ENCODE data around the gene S1PR1. TPM values are rescaled to one million over a fixed set of nuclear protein-coding genes. Genes with fewer than 3 reads are reported as not detected.
"Not testable (repeated sequence)": the region's sequence is repeated elsewhere in the genome, so short reads cannot be mapped to it uniquely, and the experiment has no call there.

S1PR1 gene
- total RNA-seq, 1 donor from 2014 or later = 0.26 TPM

DNA sequence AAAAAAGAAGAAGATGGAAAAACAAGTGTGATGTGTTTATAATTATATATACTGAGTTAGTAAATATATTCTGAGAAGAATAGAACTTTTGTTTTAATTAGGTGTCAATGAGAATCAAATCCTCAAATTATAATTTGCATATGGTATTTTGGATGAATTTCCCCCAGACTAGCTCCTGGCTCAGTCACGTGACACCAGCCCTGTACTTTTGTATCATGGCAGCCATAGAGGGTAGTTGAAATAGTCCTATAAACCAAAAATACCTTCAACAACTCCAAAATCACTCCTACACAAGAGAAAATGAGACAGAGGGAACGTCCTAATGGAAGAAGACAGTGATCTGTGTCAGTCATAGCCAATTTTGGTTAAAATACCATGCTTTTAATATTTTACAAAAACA lies 9.0 kb upstream of the S1PR1 start:
- TF ChIP-seq, protein P1, sequence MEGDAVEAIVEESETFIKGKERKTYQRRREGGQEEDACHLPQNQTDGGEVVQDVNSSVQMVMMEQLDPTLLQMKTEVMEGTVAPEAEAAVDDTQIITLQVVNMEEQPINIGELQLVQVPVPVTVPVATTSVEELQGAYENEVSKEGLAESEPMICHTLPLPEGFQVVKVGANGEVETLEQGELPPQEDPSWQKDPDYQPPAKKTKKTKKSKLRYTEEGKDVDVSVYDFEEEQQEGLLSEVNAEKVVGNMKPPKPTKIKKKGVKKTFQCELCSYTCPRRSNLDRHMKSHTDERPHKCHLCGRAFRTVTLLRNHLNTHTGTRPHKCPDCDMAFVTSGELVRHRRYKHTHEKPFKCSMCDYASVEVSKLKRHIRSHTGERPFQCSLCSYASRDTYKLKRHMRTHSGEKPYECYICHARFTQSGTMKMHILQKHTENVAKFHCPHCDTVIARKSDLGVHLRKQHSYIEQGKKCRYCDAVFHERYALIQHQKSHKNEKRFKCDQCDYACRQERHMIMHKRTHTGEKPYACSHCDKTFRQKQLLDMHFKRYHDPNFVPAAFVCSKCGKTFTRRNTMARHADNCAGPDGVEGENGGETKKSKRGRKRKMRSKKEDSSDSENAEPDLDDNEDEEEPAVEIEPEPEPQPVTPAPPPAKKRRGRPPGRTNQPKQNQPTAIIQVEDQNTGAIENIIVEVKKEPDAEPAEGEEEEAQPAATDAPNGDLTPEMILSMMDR (IDR thresholded peaks at IDR 0.05; ENCODE audit: insufficient read depth, low read length, severe bottlenecking) = no peak
- FAIRE-seq = no peak
- H3K36me3 ChIP-seq (ENCODE audit: control insufficient read depth, insufficient read depth, low read length) = no peaks in the 10 kb centered on the region
- no peaks in the 10 kb centered on the region for H3K27me3 ChIP-seq (ENCODE audit: control insufficient read depth, insufficient read depth, low read length)
- DNase-seq (ENCODE audit: low read depth) = no peak
- no peak overlapping the region for H3K4me3 ChIP-seq (ENCODE audit: low read depth, low read length)

DNA sequence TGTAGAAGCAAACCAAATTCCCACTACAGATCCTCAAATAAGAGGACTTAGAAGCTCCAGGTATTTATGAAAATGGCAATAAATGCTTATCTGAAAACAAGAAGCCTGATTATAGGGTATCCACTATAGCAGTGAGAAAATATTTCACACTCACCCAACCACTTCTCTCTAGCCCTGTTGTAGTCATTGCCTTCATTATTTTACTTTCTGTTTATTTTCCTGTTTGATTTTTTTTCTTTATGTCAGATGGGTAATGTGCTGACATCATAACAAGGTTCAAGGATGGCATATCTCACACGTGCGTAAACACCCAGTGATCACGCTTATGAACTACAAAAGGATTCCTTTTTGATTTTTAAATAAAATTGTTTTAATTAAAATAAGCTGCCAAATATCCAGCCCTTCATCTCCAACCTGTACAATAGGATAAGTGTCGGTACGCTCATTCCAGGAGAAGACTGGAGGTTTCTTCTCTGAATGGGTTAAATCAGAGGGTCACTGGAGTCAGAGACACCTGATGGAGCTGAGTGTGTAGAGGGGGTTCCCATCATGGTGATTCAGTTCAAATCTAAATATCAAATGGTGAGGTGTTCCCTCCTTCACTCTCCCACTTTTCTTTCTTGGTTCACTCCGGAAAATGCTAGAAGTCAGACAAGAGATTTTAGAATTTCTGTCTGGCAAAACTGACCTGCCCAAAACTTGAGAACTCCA lies 8.2 kb upstream of the S1PR1 start:
- H3K4me3 ChIP-seq (ENCODE audit: low read depth, low read length) = no peak overlapping the region
- TF ChIP-seq, protein P1 (IDR thresholded peaks at IDR 0.05; ENCODE audit: insufficient read depth, low read length, severe bottlenecking) = no peak
- FAIRE-seq (no peak), DNase-seq (ENCODE audit: low read depth) (no peak)
- no peaks in the 10 kb centered on the region for H3K36me3 ChIP-seq (ENCODE audit: control insufficient read depth, insufficient read depth, low read length)
- H3K27me3 ChIP-seq (ENCODE audit: control insufficient read depth, insufficient read depth, low read length) = no peaks in the 10 kb centered on the region

DNA sequence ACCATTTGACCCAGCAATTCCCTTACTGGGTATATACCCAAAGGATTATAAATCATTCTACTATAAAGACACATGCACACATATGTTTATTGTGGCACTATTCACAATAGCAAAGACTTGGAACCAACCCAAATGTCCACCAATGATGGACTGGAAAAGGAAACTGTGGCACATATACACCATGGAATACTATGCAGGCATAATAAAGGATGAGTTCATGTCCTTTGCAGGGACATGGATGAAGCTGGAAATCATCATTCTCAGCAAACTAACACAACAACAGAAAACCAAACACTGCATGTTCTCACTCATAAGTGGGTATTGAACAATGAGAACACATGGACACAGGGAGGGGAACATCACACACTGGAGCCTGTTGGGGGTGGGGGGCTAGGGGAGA lies 4.6 kb upstream of the S1PR1 start:
- not testable (repeated sequence) for FAIRE-seq; DNase-seq (ENCODE audit: low read depth); H3K36me3 ChIP-seq (ENCODE audit: control insufficient read depth, insufficient read depth, low read length); H3K27me3 ChIP-seq (ENCODE audit: control insufficient read depth, insufficient read depth, low read length); H3K4me3 ChIP-seq (ENCODE audit: low read depth, low read length)

DNA sequence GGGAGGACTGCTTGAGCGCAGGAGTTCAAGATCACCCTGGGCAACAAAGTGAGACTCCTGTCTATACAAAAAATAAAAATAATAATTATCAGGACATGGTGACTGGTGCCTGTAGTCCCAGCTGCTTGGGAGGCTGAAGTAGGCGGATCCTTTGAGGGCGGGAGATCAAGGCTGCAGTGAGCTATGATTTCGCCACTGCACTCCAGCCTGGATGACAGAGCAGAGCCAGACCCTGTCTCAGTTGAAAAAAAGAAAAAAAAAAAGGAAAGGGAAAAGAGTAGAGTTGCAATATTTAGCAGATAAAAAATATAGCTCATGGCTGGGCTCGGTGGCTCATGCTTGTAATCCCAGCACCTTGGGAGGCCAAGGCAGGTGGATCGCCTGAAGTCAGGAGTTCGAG lies 3.3 kb upstream of the S1PR1 start:
- DNase-seq (ENCODE audit: low read depth) (no peak), FAIRE-seq (no peak)
- no peaks in the 10 kb centered on the region for H3K36me3 ChIP-seq (ENCODE audit: control insufficient read depth, insufficient read depth, low read length)
- no peak overlapping the region for H3K4me3 ChIP-seq (ENCODE audit: low read depth, low read length)
- H3K27me3 ChIP-seq (ENCODE audit: control insufficient read depth, insufficient read depth, low read length) = peaks cover 2% of the 10 kb centered on the region
- TF ChIP-seq, protein P1 (IDR thresholded peaks at IDR 0.05; ENCODE audit: insufficient read depth, low read length, severe bottlenecking) = no peak

- FAIRE-seq = no peak
- TF ChIP-seq, protein P1 (IDR thresholded peaks at IDR 0.05; ENCODE audit: insufficient read depth, low read length, severe bottlenecking) = no peak
- no peak for DNase-seq (ENCODE audit: low read depth)
Measured at GRCh38 chr1:101235216-101235695, 1.6 kb upstream of the S1PR1 start.

DNA sequence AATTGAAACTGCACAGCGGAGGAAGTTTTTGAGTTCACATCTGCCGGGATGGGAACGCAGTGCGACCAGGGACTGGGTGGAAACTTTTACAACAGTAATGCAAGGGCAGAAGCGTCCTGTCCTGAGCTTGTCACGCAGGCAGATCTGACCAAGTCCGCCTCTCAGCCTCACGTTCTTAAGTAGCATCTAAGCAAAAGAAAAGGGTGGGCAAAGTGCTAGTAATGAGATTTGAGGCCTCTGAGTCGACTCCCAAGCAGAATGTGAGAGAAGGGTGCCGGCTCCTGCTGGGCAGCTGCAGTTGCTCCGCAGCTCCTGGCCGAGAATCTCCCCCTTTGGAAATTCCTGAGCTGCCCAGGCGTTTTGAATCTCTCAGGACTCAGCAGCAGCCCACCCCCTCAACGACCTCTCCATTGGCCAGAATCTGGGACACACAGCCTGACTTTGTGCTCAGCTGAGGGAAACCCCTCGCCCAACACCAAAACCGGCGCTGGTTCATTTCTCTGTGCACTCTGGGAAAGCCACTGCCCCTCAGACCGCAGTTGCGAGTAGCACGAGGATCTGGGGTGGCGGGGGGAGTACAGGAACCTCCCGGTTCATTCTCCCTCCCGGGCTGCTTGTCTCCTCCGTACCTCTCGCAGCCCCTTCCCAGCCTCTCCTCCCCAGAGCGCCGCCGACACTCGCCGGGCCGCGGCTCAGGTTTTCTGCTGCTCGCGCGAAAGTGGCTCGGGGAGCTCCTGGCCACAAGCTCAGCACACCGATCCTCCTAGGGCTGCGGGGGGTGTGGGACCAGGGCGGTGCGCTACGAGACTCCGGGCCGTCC lies 913 bp upstream of the S1PR1 start:
- FAIRE-seq (no peak), DNase-seq (ENCODE audit: low read depth) (peak; percentile 40)
- TF ChIP-seq, protein P1 (IDR thresholded peaks at IDR 0.05; ENCODE audit: insufficient read depth, low read length, severe bottlenecking) = no peak
- H3K36me3 ChIP-seq (ENCODE audit: control insufficient read depth, insufficient read depth, low read length) = no peaks in the 10 kb centered on the region
- H3K4me3 ChIP-seq (ENCODE audit: low read depth, low read length) = peak overlapping the region; percentile 47
- H3K27me3 ChIP-seq (ENCODE audit: control insufficient read depth, insufficient read depth, low read length) = peaks cover 2% of the 10 kb centered on the region

More at GRCh38 chr1:101235216-101235695, 1.6 kb upstream of the S1PR1 start:
- peaks cover 2% of the 10 kb centered on the region for H3K27me3 ChIP-seq (ENCODE audit: control insufficient read depth, insufficient read depth, low read length)
- no peaks in the 10 kb centered on the region for H3K36me3 ChIP-seq (ENCODE audit: control insufficient read depth, insufficient read depth, low read length)
- H3K4me3 ChIP-seq (ENCODE audit: low read depth, low read length) = no peak overlapping the region
